ENCODE measurements around the gene DDX23.

- no peak for TF ChIP-seq CTCF (IDR thresholded peaks at IDR 0.05; ENCODE audit: poor library complexity)
- no peak for TF ChIP-seq EZH2 (IDR thresholded peaks at IDR 0.05; ENCODE audit: borderline replicate concordance)
Measured at GRCh38 chr12:48832321-48833060, 19.5 kb downstream of the DDX23 start.
